Measurements from ENCODE around the gene PTGDS. TPM values are rescaled to one million over a fixed set of nuclear protein-coding genes. Genes with fewer than 3 reads are reported as not detected.

The PTGDS gene
- total and polyA plus RNA-seq, 10 donors = 134 to 1,396 (median 412) TPM

DNA sequence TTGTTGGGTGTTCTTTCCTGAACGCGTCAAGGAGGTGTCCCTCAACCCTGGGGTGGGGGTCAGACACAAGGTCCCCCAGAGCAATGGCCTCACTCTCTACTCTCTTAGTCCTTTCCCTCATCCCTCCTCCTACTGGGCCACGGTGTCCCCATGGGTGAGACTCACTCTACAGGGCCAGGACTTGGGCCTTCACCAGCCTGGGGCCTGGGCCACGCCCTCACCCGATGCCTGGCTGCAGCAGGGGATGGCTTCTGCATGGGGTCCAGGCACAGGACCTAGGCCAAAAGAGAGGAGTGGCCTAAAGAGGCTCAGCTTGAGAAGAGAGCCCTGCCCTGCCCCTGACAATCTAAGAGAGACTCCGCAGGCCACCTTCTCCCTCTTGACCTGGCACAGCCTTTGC, 19.4 kb upstream of the PTGDS start:
- Histone ChIP-seq H3K27me3 (replicated peaks in 1 of 7) (no peaks in the 10 kb centered on the region), H3K27ac (no peak overlapping the region), H3K36me3 (no peaks in the 10 kb centered on the region), H3K4me1 (peaks cover 0 to 47% (median 21%) of the 10 kb centered on the region in 6 donors), H3K4me3 (no peak overlapping the region), H3K9me3 (no peaks in the 10 kb centered on the region)
- intact Hi-C loops (cut with DNase I; ENCODE audit: low total_unique reads) = no loop called here
- TF ChIP-seq POLR2AphosphoS5 (IDR thresholded peaks at IDR 0.05) (no peak), CTCF (IDR thresholded peaks at IDR 0.05 in 8 of 11, conservative IDR thresholded peaks at IDR 0.05 in 3 of 11) (no peak), POLR2A (IDR thresholded peaks at IDR 0.05) (no peak)
- 91 to 95% (median 91%) methylated on average over 6 of the region's 6 CpGs for WGBS, 5 donors
- no peak for DNase-seq

GRCh38 chr9:136958473-136958872, 18.8 kb upstream of the PTGDS start:
- Histone ChIP-seq H3K27ac (peak overlapping the region in 4 of 8 donors; percentile 67 to 80 (median 75)), H3K9me3 (no peaks in the 10 kb centered on the region), H3K27me3 (replicated peaks in 1 of 7) (no peaks in the 10 kb centered on the region), H3K4me1 (peaks cover 0 to 50% (median 21%) of the 10 kb centered on the region in 6 donors), H3K36me3 (no peaks in the 10 kb centered on the region), H3K4me3 (no peak overlapping the region)
- 88 to 97% (median 95%) methylated on average over 7 of the region's 7 CpGs for WGBS, 5 donors
- DNase-seq = no peak
- TF ChIP-seq CTCF (IDR thresholded peaks at IDR 0.05 in 8 of 11, conservative IDR thresholded peaks at IDR 0.05 in 3 of 11) (no peak), POLR2AphosphoS5 (IDR thresholded peaks at IDR 0.05) (no peak), POLR2A (IDR thresholded peaks at IDR 0.05) (no peak)
- intact Hi-C loops (cut with DNase I; ENCODE audit: low total_unique reads) = no loop called here

GRCh38 chr9:136958898-136959850, 18.1 kb upstream of the PTGDS start:
- Histone ChIP-seq H3K9me3 (no peaks in the 10 kb centered on the region), H3K27ac (peak overlapping the region in 7 of 8 donors; percentile 4 to 80 (median 67)), H3K36me3 (no peaks in the 10 kb centered on the region), H3K27me3 (replicated peaks in 1 of 7) (no peaks in the 10 kb centered on the region), H3K4me3 (no peak overlapping the region), H3K4me1 (peaks cover 0 to 49% (median 23%) of the 10 kb centered on the region in 6 donors)
- WGBS, 5 donors = 85 to 95% (median 92%) methylated on average over 13 to 28 of the region's 28 CpGs
- no peak for DNase-seq
- intact Hi-C loops (cut with DNase I; ENCODE audit: low total_unique reads) = no loop called here
- TF ChIP-seq CTCF (IDR thresholded peaks at IDR 0.05 in 8 of 11, conservative IDR thresholded peaks at IDR 0.05 in 3 of 11) (no peak), POLR2A (IDR thresholded peaks at IDR 0.05) (no peak), POLR2AphosphoS5 (IDR thresholded peaks at IDR 0.05) (peak in 1 of 3 donors; percentile 20)
